GM12874 (cell line): ENCODE results near the gene CSMD2.

Source experiments
- TF ChIP-seq, protein P1 (sequence below): IDR thresholded peaks from 2 replicates; pipeline ENCODE4 v1.5.1; 2011; ENCODE audit warnings: low read depth, mild to moderate bottlenecking, control low read depth, low read length, moderate library complexity; ENCODE audit not compliant: insufficient read depth

CSMD2 gene

DNA sequence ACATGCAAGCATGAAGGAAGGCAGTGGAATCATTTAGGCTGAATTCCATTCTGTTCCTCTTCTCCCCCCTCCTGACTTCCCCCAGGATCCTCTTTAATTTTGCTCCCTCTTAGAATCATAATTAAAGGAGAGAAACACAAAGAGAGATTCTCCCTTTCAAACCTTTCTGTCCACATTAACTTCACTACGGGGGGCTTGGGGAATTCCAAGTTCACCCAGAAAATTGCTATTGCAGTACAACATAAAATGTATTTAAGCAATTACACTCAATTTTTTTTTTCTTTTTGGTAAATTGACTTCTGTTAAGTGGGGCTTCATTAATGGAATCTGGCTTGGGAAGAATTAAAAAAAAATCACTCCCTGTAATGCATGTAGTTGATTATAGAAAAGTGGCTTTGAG lies 314.5 kb downstream of the CSMD2 start:
- TF ChIP-seq, protein P1, sequence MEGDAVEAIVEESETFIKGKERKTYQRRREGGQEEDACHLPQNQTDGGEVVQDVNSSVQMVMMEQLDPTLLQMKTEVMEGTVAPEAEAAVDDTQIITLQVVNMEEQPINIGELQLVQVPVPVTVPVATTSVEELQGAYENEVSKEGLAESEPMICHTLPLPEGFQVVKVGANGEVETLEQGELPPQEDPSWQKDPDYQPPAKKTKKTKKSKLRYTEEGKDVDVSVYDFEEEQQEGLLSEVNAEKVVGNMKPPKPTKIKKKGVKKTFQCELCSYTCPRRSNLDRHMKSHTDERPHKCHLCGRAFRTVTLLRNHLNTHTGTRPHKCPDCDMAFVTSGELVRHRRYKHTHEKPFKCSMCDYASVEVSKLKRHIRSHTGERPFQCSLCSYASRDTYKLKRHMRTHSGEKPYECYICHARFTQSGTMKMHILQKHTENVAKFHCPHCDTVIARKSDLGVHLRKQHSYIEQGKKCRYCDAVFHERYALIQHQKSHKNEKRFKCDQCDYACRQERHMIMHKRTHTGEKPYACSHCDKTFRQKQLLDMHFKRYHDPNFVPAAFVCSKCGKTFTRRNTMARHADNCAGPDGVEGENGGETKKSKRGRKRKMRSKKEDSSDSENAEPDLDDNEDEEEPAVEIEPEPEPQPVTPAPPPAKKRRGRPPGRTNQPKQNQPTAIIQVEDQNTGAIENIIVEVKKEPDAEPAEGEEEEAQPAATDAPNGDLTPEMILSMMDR = no peak

DNA sequence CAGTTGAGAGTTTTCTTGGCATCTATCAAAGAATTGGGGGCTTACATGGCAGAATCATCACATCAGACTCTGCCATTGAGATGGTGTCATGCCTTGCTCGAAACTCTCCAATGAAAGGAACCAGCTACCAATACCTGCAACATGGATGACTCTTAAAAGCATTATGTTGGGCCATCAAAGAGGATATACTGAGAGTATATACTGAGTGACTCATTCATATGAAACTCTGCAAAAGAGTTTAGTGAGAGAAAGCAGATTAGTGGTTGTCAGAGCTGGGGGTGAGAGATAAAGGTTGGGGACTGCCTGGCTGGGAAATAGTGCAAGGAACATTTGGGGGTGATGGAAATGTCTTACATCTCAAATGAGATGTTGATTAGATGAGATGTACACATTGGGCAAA lies 315.8 kb downstream of the CSMD2 start:
- TF ChIP-seq, protein P1 = no peak

DNA sequence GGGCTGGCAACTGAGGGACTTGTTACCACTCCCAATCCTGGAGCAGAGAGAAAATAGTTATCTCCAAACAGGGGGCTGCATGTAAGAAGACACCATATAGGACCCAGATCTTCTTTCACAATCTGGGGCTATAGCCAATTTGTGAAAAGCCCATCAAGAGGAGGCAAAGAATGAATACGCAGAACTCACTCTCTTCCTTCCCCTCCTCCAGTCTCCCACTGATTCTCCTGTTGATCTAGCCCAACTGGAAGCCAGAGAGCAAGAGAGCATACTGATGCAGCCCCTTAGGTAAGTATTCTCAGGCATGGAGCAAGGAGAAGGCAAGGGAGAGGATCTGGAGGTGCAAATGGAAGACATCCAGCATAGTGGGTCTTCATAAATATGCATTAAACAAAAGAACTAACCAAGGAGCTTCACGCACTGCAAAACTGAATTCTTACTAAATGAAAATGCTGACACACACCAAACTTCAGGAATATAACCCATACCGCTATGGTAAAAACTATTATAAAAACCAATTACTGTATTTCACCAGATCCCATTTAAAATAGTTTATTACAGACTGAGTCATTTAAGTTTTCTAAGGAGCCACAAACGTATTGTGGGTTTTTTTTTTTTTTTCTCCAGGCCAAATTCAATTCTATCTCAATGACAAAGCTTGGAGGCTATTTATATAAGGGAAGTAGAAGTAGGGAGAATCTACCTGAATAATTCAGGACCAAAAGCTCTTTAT lies 316.7 kb downstream of the CSMD2 start:
- TF ChIP-seq, protein P1 = no peak

DNA sequence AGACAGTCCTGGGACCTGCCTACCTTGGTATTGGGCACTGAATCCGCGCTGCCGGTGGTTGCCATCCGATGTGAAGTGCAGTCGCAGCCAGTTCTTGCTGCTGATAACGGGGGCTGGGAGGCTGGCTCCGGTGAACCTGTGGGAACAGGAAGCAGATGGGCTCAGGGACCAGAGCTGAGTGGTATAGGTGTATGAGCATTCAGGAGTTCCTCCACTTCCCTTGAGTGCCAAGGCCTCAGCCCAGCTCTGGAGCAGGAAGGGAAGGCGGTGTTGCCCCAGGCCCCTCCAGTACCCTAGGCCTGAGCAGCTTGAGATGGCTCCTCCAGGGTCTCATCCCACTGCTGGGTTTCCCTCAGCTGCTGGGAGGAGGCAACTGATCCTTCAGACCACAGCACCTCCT lies 318.2 kb downstream of the CSMD2 start:
- TF ChIP-seq, protein P1 = no peak

DNA sequence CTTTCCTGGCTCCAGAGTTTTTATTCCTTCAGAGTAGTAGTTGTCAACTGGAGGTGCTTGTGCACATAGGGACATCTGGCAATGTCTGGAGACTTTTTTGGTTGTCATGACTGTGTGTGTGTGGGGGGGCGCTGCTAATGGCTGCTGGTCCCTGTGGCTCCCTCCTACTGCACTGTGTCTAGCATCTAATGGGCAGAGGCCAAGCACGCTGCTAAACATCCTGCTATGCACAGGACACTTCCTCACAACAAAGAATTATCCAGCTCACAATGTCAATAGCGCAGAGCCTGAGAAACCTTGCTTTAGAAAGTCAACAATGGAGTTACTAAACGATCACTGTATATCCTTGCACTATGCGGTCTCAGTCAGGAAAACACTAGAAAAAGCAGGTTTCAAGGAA lies 320.9 kb downstream of the CSMD2 start:
- TF ChIP-seq, protein P1 = no peak

DNA sequence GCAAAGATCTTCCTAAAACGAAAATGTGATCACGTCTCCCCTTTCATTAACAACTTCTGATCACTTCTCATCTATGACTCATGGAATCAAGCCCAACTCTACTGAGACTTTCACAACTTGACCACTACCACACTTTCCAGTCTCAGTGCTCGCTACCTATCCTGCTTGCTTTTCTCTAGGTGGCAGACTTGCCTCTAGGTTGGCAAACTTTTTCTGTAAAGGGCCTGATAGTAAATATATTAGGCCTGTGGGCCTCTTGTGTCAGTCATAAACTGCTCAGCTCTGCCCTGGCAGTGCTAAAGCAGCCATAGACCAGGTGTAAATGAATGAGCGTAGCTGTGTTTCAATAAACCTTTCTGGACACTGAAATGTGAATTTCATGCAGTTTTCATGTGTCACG lies 322.7 kb downstream of the CSMD2 start:
- TF ChIP-seq, protein P1 = 0 out of 2 replicates have a peak, but pooled peaks have one; percentile 8

DNA sequence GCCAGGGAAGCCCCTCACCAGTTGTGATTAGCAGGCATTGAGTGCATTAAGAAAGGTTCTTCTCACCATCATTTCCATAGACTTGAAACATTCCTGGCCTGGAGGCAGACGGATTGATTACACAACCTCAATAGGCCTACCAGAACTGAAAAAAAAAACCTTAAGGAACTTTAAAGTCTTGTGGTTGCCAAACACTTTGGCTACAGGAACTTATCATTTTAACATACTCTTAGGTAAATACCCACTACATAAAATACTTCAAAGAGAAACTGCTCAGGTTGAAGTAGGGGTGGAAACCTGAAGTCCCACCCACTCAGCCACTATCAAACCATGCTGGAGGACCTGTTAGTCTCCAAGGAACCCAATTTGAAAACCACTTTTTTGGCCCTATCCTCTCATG lies 323.5 kb downstream of the CSMD2 start:
- TF ChIP-seq, protein P1 = no peak

DNA sequence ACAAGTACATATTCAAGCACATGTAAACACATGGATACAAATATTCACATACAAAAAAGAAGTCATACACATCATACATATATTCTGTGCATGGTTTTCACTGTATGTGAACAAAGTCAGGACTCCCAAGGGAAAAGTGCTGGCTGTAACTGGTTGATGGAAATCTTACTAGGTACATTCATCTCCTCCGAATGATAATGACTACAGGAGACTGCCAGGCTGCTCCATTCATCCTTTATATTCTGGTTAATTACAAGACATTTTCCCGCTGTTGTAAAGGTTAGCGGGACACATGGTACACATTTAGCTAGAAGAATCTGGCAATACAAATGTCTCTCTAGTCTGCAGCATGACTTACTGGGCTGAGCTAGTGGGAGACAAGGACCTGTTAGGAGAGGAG lies 327.4 kb downstream of the CSMD2 start:
- TF ChIP-seq, protein P1 = no peak
